ENCODE measurements around the gene DECR2. TPM values are rescaled to one million over a fixed set of nuclear protein-coding genes. Genes with fewer than 3 reads are reported as not detected.
A peak's percentile ranks its signal among the peaks of the same experiment; 100 is the strongest.

DECR2 gene
- total and polyA plus RNA-seq, 2 of the 4 experiments (the other 2 are of a cell fraction): 3.9 to 26.7 TPM

GRCh38 chr16:352547-353403, 48.9 kb upstream of the DECR2 start, which contains the start of gene AXIN1 (continued):
- TF ChIP-seq CTCF (conservative IDR thresholded peaks at IDR 0.05; ENCODE audit: low read depth, low read length) (peak; percentile 60), MAFK (IDR thresholded peaks at IDR 0.05; ENCODE audit: low read depth, low read length) (no peak), POLR2A (IDR thresholded peaks at IDR 0.05; ENCODE audit: low read depth, low read length) (peak; percentile 60), FOS (IDR thresholded peaks at IDR 0.05; ENCODE audit: low read depth, low read length) (no peak)

Data from IMR-90 (cell line).